HuH-7.5 (cell line): ENCODE data around the gene ZBTB38.
A peak's percentile ranks its signal among the peaks of the same experiment; 100 is the strongest.

Source experiments
- DNase-seq: peaks from one replicate; pipeline ENCODE4 v3.0.0; 2011; ENCODE audit warnings: low spot score

ZBTB38 gene

GRCh38 chr3:141368062-141368924, at the start of gene ZBTB38:
Gene ZBTB38 (plus strand): TSS chr3:141368504. CDS start chr3:141442389, 73,885 bp downstream.
- peak; percentile 48 for DNase-seq

- no peak for DNase-seq
Observed at GRCh38 chr3:141320399-141321108, 47.8 kb upstream of the ZBTB38 start.

- DNase-seq, result no peak
Observed at GRCh38 chr3:141321109-141321497, 47.2 kb upstream of the ZBTB38 start.

- DNase-seq, result no peak
Observed at GRCh38 chr3:141323936-141324704, 44.2 kb upstream of the ZBTB38 start.

- DNase-seq, result no peak
Observed at GRCh38 chr3:141326123-141326522, 42.2 kb upstream of the ZBTB38 start.

- no peak for DNase-seq
Observed at GRCh38 chr3:141326626-141327025, 41.7 kb upstream of the ZBTB38 start.

- no peak for DNase-seq
Observed at GRCh38 chr3:141328286-141329166, 39.8 kb upstream of the ZBTB38 start.

- no peak for DNase-seq
Observed at GRCh38 chr3:141330235-141330634, 38.1 kb upstream of the ZBTB38 start.

- DNase-seq, result no peak
Observed at GRCh38 chr3:141330718-141331376, 37.5 kb upstream of the ZBTB38 start.

GRCh38 chr3:141331377-141332318, 36.7 kb upstream of the ZBTB38 start:
- no peak for DNase-seq

GRCh38 chr3:141332416-141332815, 35.9 kb upstream of the ZBTB38 start:
- DNase-seq, result no peak

GRCh38 chr3:141333836-141334626, 34.3 kb upstream of the ZBTB38 start:
- no peak for DNase-seq

- no peak for DNase-seq
Observed at GRCh38 chr3:141334627-141335250, 33.6 kb upstream of the ZBTB38 start.

GRCh38 chr3:141335531-141336061, 32.7 kb upstream of the ZBTB38 start:
- no peak for DNase-seq

- DNase-seq, result no peak
Observed at GRCh38 chr3:141336672-141337522, 31.4 kb upstream of the ZBTB38 start.

GRCh38 chr3:141337523-141337854, 30.8 kb upstream of the ZBTB38 start:
- no peak for DNase-seq

GRCh38 chr3:141337991-141338390, 30.3 kb upstream of the ZBTB38 start:
- DNase-seq, result no peak
